GM18907 (cell line): ENCODE data around the gene OSBPL8.
"Not testable (repeated sequence)": the region's sequence is repeated elsewhere in the genome, so short reads cannot be mapped to it uniquely, and the experiment has no call there.

Experiments used
- ATAC-seq: cut with Tn5 transposase; IDR thresholded peaks from one replicate; pipeline ENCODE4 v1.9.1; 2021; ENCODE audit warnings: mild to moderate bottlenecking, moderate library complexity; ENCODE audit not compliant: unreplicated experiment

The OSBPL8 gene

GRCh38 chr12:76426160-76426559, 133.4 kb downstream of the OSBPL8 start:
- no peak for ATAC-seq

GRCh38 chr12:76424941-76425340, 134.6 kb downstream of the OSBPL8 start:
- ATAC-seq: no peak

- ATAC-seq: no peak
Measured at GRCh38 chr12:76422543-76423438, 136.8 kb downstream of the OSBPL8 start.

DNA sequence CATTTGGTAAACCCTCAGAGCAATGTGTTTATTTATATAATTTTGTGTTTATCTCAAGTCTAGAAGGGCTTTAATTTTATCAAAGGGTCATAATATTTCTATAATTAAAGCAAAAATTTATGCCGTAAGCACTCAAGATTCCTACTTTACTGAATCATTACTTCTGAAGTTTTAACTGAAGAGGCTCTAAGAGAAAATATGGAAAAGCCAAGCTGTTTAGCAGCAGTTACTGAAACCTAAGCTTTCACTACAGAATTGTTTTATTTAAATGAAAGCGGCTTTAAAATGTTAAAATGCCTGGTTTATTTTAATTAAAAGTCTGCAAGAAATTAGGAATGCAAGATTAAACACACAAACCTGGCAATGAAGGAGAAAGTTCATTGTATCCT, 137.4 kb downstream of the OSBPL8 start:
- ATAC-seq: no peak

DNA sequence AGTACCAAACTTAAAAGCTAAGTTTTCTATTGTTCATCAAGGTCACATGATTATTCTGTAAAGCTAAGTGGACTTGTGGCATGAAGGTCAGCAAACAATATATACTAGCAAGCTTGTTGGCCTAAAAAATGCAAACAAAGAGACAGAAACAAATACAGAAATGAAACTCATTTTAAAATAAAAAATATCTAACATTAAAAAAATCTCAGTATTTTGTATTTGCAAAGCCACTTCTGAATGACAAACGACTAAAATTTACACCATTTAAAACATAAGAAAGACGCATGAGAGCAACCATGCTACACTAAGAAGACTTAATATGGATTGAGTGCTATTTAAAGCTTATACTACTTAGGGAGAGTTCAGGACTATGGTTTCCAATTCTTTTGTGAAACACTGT, 138.5 kb downstream of the OSBPL8 start:
- ATAC-seq: no peak

GRCh38 chr12:76420222-76420621, 139.3 kb downstream of the OSBPL8 start:
- no peak for ATAC-seq

DNA sequence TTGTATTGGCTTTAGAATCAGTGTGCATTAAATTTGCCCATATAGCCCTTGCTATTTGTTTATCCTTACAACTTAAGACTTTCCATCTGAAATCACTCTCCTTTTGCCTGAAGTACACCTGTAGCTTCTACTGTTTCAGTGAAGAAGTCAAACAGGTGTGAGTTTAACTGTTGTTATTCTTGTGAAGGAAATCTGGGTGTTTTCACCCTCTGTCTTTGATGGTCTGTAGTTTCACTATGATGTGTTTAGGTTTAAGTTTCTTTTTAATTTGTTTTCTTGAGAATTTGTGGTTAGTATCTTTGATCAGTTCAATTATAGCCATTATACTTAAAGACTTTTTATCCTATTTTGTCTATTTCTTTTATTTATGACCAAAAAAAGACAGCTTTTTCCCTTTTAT, 142.5 kb downstream of the OSBPL8 start:
- peak; percentile 74 for ATAC-seq

DNA sequence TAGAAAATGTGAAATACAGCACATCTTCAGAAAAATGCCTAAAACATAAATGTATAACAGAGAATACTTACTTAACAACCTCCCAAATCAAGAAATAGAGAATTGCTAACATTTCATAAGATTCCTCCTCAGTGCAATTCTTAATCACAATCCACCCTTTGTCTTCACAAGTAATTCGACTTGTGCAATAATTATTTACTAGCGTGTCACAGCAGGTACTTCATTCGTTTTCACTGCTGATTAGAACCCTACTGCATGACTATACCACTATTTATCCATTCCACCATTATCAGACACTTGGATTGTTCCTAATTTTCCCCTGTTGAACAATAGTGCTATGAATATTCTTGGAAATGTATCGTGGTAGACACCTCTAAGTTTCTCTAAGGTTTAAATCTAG, 146.4 kb downstream of the OSBPL8 start:
- ATAC-seq: no peak

DNA sequence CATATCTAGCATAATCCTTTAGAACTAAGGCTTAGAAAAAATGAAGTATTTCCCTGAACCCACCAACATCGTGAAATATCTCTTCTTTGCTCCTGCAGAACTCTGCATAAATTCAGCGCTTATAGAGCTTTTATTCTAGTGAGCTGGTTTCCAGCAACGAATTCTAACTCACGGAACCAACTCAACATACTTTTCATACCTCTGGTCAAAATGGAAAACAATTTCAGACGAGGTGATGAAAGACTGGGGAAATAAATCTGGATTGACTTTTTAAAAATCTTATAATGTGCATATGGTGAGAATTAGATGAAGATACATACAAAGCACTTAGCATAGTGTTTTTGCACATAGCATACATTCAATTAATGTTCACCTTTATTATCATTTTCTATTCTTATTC, 148.8 kb downstream of the OSBPL8 start:
- ATAC-seq: no peak

- no peak for ATAC-seq
Measured at GRCh38 chr12:76410371-76410770, 149.2 kb downstream of the OSBPL8 start.

DNA sequence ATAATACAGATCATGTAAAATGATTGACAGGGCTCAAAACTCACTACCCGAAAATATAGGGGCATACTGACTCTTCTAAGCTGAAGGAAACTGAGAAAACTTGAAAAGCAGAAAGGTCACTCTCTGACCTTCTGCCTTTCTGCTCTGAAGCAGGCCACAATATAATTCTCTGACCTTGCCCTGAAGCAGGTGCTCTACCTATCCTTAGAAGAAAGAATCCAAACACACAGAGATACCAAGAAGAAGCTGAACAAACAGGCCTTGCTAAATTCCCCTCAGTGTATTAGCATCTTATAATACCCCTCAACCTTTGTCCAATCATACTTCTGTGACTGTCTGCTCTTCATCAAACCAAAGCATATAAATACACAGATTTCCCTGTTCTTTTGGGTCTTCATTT, 150.5 kb downstream of the OSBPL8 start:
- ATAC-seq: no peak

DNA sequence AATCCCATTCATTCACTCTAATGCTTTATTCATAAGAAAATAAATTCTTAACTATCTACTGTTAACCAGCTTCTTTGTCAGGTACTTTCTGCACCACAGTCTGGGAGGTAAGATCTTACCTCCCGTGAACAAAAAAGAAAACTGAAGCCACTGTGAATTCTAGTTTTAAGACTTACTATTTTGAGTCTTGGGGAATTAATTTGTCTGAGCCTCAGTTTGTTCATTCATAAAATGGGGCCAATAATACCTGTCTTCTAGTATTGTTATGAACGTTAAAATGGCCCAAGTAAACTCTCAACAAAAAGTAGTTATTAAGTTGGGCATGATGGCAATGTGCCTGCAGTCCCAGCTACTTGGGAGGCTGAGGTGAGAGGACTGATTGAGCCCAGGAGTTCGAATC, 151.9 kb downstream of the OSBPL8 start:
- no peak for ATAC-seq

- no peak for ATAC-seq
Measured at GRCh38 chr12:76402259-76402658, 157.3 kb downstream of the OSBPL8 start.

DNA sequence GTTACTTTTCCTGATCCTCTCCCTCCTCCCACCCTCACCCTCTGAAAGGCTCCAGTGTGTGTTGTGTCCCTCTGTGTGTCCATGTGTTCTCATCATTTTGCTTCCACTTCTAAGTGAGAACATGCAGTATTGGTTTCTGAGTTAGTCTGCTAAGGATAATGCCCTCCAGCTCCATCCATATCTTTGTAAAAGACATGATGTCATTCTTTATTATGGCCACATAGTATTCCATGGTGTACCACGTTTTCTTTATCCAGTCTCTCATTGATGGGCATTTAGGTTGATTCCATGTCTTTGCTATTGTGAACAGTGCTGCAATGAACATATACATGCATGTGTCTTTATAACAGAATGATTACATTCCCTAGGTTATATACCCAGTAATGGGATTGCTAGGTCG, 159.4 kb downstream of the OSBPL8 start:
- ATAC-seq: no peak

DNA sequence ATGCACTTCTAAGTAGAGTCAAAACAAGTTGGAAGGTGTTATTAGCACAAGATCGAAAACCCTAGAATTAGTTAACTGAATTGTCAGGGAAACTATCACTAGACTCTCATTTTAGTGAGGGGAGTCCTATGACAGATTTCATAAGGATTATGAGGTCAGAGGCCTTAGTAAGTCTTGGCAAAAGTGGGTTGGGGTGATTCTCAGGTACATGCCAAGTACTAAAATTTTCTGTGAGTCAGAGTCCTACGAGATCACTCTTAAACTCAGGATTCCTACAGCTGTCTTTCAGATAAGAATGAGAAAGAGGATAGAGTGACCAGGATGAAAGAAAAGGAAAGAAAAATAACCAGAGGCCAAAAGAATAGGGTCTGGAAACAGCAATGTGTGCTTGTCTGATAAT, 160.5 kb downstream of the OSBPL8 start:
- no peak for ATAC-seq

GRCh38 chr12:76398106-76398505, 161.5 kb downstream of the OSBPL8 start:
- no peak for ATAC-seq

DNA sequence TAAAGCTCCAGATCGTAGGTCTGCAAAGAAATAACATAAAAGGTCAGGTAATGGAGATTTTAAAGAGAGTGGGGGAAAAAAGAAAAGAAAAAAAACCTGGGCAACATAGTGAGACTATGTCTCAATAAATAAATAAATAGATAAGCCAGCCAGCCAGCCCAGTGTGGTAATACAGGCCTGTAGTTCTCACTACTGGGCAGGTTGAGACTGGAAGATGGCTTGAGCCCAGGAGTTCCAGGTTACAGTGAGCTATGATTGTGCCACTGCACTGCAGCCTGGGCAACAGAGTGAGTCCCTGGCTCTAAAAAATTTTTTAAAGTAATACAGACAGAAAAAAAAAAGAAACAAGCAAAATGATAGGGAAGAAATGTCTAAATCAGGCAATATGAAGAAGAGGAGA, 168.1 kb downstream of the OSBPL8 start:
- ATAC-seq: no peak

- no peak for ATAC-seq
Measured at GRCh38 chr12:76387614-76388013, 172.0 kb downstream of the OSBPL8 start.

DNA sequence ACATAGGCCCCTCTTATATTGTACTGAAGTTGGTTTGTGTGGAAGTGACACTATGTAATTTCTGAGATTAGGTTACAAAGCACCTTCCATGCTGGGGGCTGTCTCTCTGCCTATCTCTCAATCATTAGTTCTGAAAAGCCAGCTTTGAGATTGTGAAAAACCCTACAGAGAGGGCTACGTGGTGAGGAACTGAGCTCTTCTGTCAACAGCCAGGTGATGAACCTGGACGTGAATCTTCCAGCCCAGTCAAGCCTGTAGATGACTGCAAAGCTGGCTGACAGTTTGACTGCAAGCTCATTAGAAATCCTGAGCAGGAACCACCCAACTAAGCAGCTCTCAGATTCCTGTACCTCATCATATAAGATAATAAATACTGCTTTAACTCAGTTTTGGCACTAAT, 175.0 kb downstream of the OSBPL8 start:
- ATAC-seq: no peak

DNA sequence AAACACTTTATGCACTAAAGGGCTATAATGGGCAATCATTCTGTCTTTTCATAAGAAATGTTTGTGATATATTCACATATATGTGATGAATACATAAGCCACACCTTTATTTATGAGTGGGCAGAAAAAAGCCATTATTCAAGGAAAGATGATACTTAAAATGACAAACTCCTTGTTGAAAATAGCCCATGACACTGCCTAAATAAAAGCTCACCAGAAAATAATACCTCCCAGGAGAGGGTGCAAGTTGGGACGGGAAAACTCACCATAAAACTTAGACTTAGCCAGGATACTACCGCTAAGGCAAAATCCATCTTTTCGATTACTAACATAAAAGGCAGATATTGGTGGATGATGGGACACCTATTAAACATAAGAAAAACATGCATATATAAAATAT, 175.6 kb downstream of the OSBPL8 start:
- no peak for ATAC-seq

GRCh38 chr12:76379261-76379660, 180.3 kb downstream of the OSBPL8 start:
- ATAC-seq: no peak

GRCh38 chr12:76376876-76377275, 182.7 kb downstream of the OSBPL8 start:
- ATAC-seq: not testable (repeated sequence)

- no peak for ATAC-seq
Measured at GRCh38 chr12:76375939-76376338, 183.6 kb downstream of the OSBPL8 start.
